ENCODE data around the gene DHX38.

The DHX38 gene

GRCh38 chr16:72104905-72105304 is 11.3 kb downstream of the DHX38 start:
- Histone ChIP-seq H3K9me3 (ENCODE audit: insufficient read depth, low read depth, low read length) (no peaks in the 10 kb centered on the region), H4K20me1 (ENCODE audit: insufficient read depth, low read length, poor library complexity, severe bottlenecking) (no peaks in the 10 kb centered on the region), H3K36me3 (ENCODE audit: insufficient read depth, low read length) (peaks cover 99% of the 10 kb centered on the region), H3K79me2 (ENCODE audit: insufficient read depth, low read length) (no peaks in the 10 kb centered on the region), H3K9me2 (replicated peaks; ENCODE audit: low read depth, low read length) (no peaks in the 10 kb centered on the region), H3K4me3 (ENCODE audit: low read length, poor library complexity, severe bottlenecking) (no peak overlapping the region), H3F3A (ENCODE audit: low read depth) (no peaks in the 10 kb centered on the region), H3K4me1 (ENCODE audit: insufficient read depth, low read length, poor library complexity, severe bottlenecking) (no peaks in the 10 kb centered on the region), H3K27me3 (ENCODE audit: insufficient read depth, low read length, poor library complexity, severe bottlenecking) (no peaks in the 10 kb centered on the region), H3K4me2 (ENCODE audit: low read depth, low read length, poor library complexity, severe bottlenecking) (no peak overlapping the region), H2AFZ (ENCODE audit: low read length) (no peak overlapping the region), H3K9ac (ENCODE audit: low read depth, low read length, poor library complexity, severe bottlenecking) (no peak overlapping the region)
- TF ChIP-seq CTCF (conservative IDR thresholded peaks at IDR 0.05; ENCODE audit: low read length) (no peak), EZH2phosphoT487 (IDR thresholded peaks at IDR 0.05; ENCODE audit: borderline replicate concordance) (no peak)

- no peaks in the 10 kb centered on the region for H3F3A ChIP-seq (ENCODE audit: low read depth)
- no peak overlapping the region for H2AFZ ChIP-seq (ENCODE audit: low read length)
- H3K4me1 ChIP-seq (ENCODE audit: insufficient read depth, low read length, poor library complexity, severe bottlenecking) = no peaks in the 10 kb centered on the region
- H3K4me2 ChIP-seq (ENCODE audit: low read depth, low read length, poor library complexity, severe bottlenecking) = no peak overlapping the region
- TF ChIP-seq EZH2phosphoT487 (IDR thresholded peaks at IDR 0.05; ENCODE audit: borderline replicate concordance) (no peak), CTCF (conservative IDR thresholded peaks at IDR 0.05; ENCODE audit: low read length) (no peak)
- H3K27me3 ChIP-seq (ENCODE audit: insufficient read depth, low read length, poor library complexity, severe bottlenecking) = no peaks in the 10 kb centered on the region
- no peaks in the 10 kb centered on the region for H3K9me3 ChIP-seq (ENCODE audit: insufficient read depth, low read depth, low read length)
- no peak overlapping the region for H3K4me3 ChIP-seq (ENCODE audit: low read length, poor library complexity, severe bottlenecking)
- H3K9me2 ChIP-seq (replicated peaks; ENCODE audit: low read depth, low read length) = no peaks in the 10 kb centered on the region
- H3K36me3 ChIP-seq (ENCODE audit: insufficient read depth, low read length) = peaks cover 99% of the 10 kb centered on the region
- H4K20me1 ChIP-seq (ENCODE audit: insufficient read depth, low read length, poor library complexity, severe bottlenecking) = no peaks in the 10 kb centered on the region
- no peak overlapping the region for H3K9ac ChIP-seq (ENCODE audit: low read depth, low read length, poor library complexity, severe bottlenecking)
- no peaks in the 10 kb centered on the region for H3K79me2 ChIP-seq (ENCODE audit: insufficient read depth, low read length)
Observed at GRCh38 chr16:72105978-72106377, 12.3 kb downstream of the DHX38 start.

GRCh38 chr16:72107371-72107770 is 13.7 kb downstream of the DHX38 start:
- H4K20me1 ChIP-seq (ENCODE audit: insufficient read depth, low read length, poor library complexity, severe bottlenecking) = no peaks in the 10 kb centered on the region
- peaks cover 99% of the 10 kb centered on the region for H3K36me3 ChIP-seq (ENCODE audit: insufficient read depth, low read length)
- no peaks in the 10 kb centered on the region for H3K27me3 ChIP-seq (ENCODE audit: insufficient read depth, low read length, poor library complexity, severe bottlenecking)
- H3K4me3 ChIP-seq (ENCODE audit: low read length, poor library complexity, severe bottlenecking) = no peak overlapping the region
- no peak overlapping the region for H3K9ac ChIP-seq (ENCODE audit: low read depth, low read length, poor library complexity, severe bottlenecking)
- no peaks in the 10 kb centered on the region for H3K9me3 ChIP-seq (ENCODE audit: insufficient read depth, low read depth, low read length)
- no peak overlapping the region for H3K4me2 ChIP-seq (ENCODE audit: low read depth, low read length, poor library complexity, severe bottlenecking)
- H3K79me2 ChIP-seq (ENCODE audit: insufficient read depth, low read length) = no peaks in the 10 kb centered on the region
- TF ChIP-seq CTCF (conservative IDR thresholded peaks at IDR 0.05; ENCODE audit: low read length) = no peak
- TF ChIP-seq EZH2phosphoT487 (IDR thresholded peaks at IDR 0.05; ENCODE audit: borderline replicate concordance) = no peak
- H3F3A ChIP-seq (ENCODE audit: low read depth) = no peaks in the 10 kb centered on the region
- H3K9me2 ChIP-seq (replicated peaks; ENCODE audit: low read depth, low read length) = no peaks in the 10 kb centered on the region
- H2AFZ ChIP-seq (ENCODE audit: low read length) = no peak overlapping the region
- H3K4me1 ChIP-seq (ENCODE audit: insufficient read depth, low read length, poor library complexity, severe bottlenecking) = no peaks in the 10 kb centered on the region

All from Loucy (cell line).